SK-N-SH (cell line): ENCODE data around the gene PBXIP1. TPM values are rescaled to one million over a fixed set of nuclear protein-coding genes. Genes with fewer than 3 reads are reported as not detected.
"Not testable (repeated sequence)": the region's sequence is repeated elsewhere in the genome, so short reads cannot be mapped to it uniquely, and the experiment has no call there.

ENCODE experiments used
- CTCF ChIA-PET: fragments of 300-600, 350-600 bp; formaldehyde crosslinking; extraction: SDS; loops from one replicate; lab custom pipeline; 2021; lab: Yijun Ruan, JAX
- POLR2A ChIA-PET: fragments of 350-600 bp; sonication (Branson Sonifier 250); formaldehyde crosslinking; extraction: SDS; loops from one replicate; lab custom pipeline; 2020; ENCODE audit warnings: antibody characterized with exemption, inconsistent platforms; lab: Yijun Ruan, JAX
- DNase-seq: peaks from one replicate; pipeline ENCODE4 v3.0.0; 2012
- H2AFZ ChIP-seq: fragments of 200-600 bp; sonication (generic); 2 replicates; pipeline ENCODE4 v1.8.1; 2016; ENCODE audit warnings: antibody characterized with exemption, mild to moderate bottlenecking, low read depth
- H3F3A ChIP-seq: fragments of 200-600 bp; sonication (generic); replicated peaks from 2 replicates; pipeline ENCODE3; 2016; ENCODE audit warnings: antibody characterized with exemption, mild to moderate bottlenecking; ENCODE audit not compliant: insufficient read depth
- H3K27ac ChIP-seq, 2 experiments: fragments of 200-500 bp in 1 of 2; fragments of 200-600 bp in 1 of 2; sonication (Bioruptor generic) in 1 of 2; sonication (generic), shearing (Covaris generic) in 1 of 2; 2 replicates each; pipeline versions ENCODE4 v1.5.1 to v1.6.1; 2014 to 2016; ENCODE audit warnings: low read depth in 2 of 2, inconsistent platforms in 1 of 2, low read length in 1 of 2, mild to moderate bottlenecking in 1 of 2, mixed read lengths in 1 of 2
- H3K27me3 ChIP-seq: fragments of 200-600 bp; sonication (generic), shearing (Covaris generic); 2 replicates; pipeline ENCODE4 v1.6.1; 2016; ENCODE audit warnings: mixed run types; ENCODE audit not compliant: insufficient read depth
- H3K36me3 ChIP-seq, 2 experiments: fragments of 200-500 bp in 1 of 2; fragments of 200-600 bp in 1 of 2; sonication (Bioruptor generic) in 1 of 2; sonication (generic) in 1 of 2; replicated peaks in 1 of 2; 2 replicates each; pipeline versions ENCODE3 to v1.5.1; 2014 to 2016; ENCODE audit warnings: low read length in 1 of 2, mild to moderate bottlenecking in 1 of 2; ENCODE audit not compliant: insufficient read depth in 2 of 2, control insufficient read depth in 1 of 2
- H3K4me1 ChIP-seq, 2 experiments: fragments of 200-500 bp in 1 of 2; fragments of 200-600 bp in 1 of 2; sonication (Bioruptor generic) in 1 of 2; sonication (generic), shearing (Covaris generic) in 1 of 2; 2 replicates each; pipeline versions ENCODE4 v1.5.1 to v1.6.1; 2014 to 2016; ENCODE audit warnings: low read depth in 1 of 2, low read length in 1 of 2, mixed run types in 1 of 2; ENCODE audit not compliant: insufficient read depth in 2 of 2, control insufficient read depth in 1 of 2
- H3K4me2 ChIP-seq: fragments of 200-600 bp; sonication (generic), shearing (Covaris generic); 2 replicates; pipeline ENCODE4 v1.6.1; 2017; ENCODE audit warnings: mixed run types
- H3K4me3 ChIP-seq, 2 experiments: fragments of 200-500 bp in 1 of 2; fragments of 200-600 bp in 1 of 2; sonication (Bioruptor generic) in 1 of 2; sonication (generic), shearing (Covaris generic) in 1 of 2; 2 replicates each; pipeline versions ENCODE4 v1.5.1 to v1.8.1; 2014 to 2016; ENCODE audit warnings: low read depth in 2 of 2, inconsistent platforms in 1 of 2, low read length in 1 of 2, mild to moderate bottlenecking in 1 of 2, mixed read lengths in 1 of 2, moderate library complexity in 1 of 2
- H3K79me2 ChIP-seq: fragments of 200-600 bp; sonication (generic); 2 replicates; pipeline ENCODE4 v1.8.1; 2017; ENCODE audit warnings: mild to moderate bottlenecking; ENCODE audit not compliant: insufficient read depth
- H3K9ac ChIP-seq: fragments of 200-600 bp; sonication (generic); 2 replicates; pipeline ENCODE4 v1.6.1; 2017; ENCODE audit warnings: mixed run types
- H3K9me2 ChIP-seq: fragments of 200-600 bp; sonication (generic); 2 replicates; pipeline ENCODE4 v1.6.1; 2017; ENCODE audit warnings: mixed run types
- H3K9me3 ChIP-seq: fragments of 200-600 bp; sonication (generic); 2 replicates; pipeline ENCODE4 v1.6.1; 2017; ENCODE audit warnings: mixed run types, mild to moderate bottlenecking, moderate library complexity
- H4K20me1 ChIP-seq: fragments of 200-600 bp; sonication (generic); 2 replicates; pipeline ENCODE4 v1.6.1; 2017; ENCODE audit warnings: mild to moderate bottlenecking, mixed run types; ENCODE audit not compliant: insufficient read depth
- EP300 ChIP-seq, 2 experiments: IDR thresholded peaks; 2 replicates each; pipeline versions ENCODE4 v1.4.0 to v1.6.1; 2012; ENCODE audit warnings: borderline replicate concordance in 1 of 2, low read depth in 1 of 2, low read length in 1 of 2
- EZH2phosphoT487 ChIP-seq: fragments of 200-600 bp; sonication (generic); IDR thresholded peaks from 2 replicates; pipeline ENCODE4 v1.6.1; 2017; ENCODE audit warnings: low read depth, mixed run types, mild to moderate bottlenecking, antibody characterized with exemption, moderate library complexity, borderline replicate concordance
- FOXJ3 ChIP-seq: sonication (generic); formaldehyde crosslinking; IDR thresholded peaks from 2 replicates; pipeline ENCODE4 v1.5.1; 2020; ENCODE audit warnings: mild to moderate bottlenecking, missing genetic modification reagents
- FOXM1 ChIP-seq: IDR thresholded peaks from 2 replicates; pipeline ENCODE4 v1.4.0; 2012; ENCODE audit warnings: low read depth, mild to moderate bottlenecking
- MEF2A ChIP-seq: IDR thresholded peaks from 2 replicates; pipeline ENCODE4 v1.4.0; 2012; ENCODE audit warnings: low read depth, borderline replicate concordance
- NFIC ChIP-seq: IDR thresholded peaks from 2 replicates; pipeline ENCODE4 v1.4.0; 2012; ENCODE audit warnings: borderline replicate concordance
- POLR2AphosphoS5 ChIP-seq: IDR thresholded peaks from 2 replicates; pipeline ENCODE4 v1.6.1; 2012; ENCODE audit warnings: low read depth, low read length
- RAD21 ChIP-seq: IDR thresholded peaks from 2 replicates; pipeline ENCODE4 v1.6.1; 2012; ENCODE audit warnings: mild to moderate bottlenecking, low read length
- SMC3 ChIP-seq: IDR thresholded peaks from 2 replicates; pipeline ENCODE4 v1.6.1; 2012; ENCODE audit warnings: low read depth, low read length, improper control_type of control experiment
- WGBS: methylation state at CpG from one replicate; pipeline ENCODE4 v1.1.6; 2017; ENCODE audit warnings: low lambda C conversion rate; 5-methylcytosine and 5-hydroxymethylcytosine counted together
- polyA plus RNA-seq, 3 experiments: library from polyadenylated mRNA; depleted of rRNA; stranded (reverse); fragments of >200 nt; gene quantifications; 2 replicates each; pipeline ENCODE4 v1.2.3, GENCODE V29; 2012
- TF ChIP-seq, protein P1 (sequence below): IDR thresholded peaks from 2 replicates; pipeline ENCODE4 v1.6.1; 2012; ENCODE audit warnings: mild to moderate bottlenecking, low read depth, low read length, moderate library complexity
- TF ChIP-seq, protein P2 (sequence below): fragments of 200-600 bp; sonication (generic); IDR thresholded peaks from 2 replicates; pipeline ENCODE4 v1.6.1; 2017; ENCODE audit warnings: antibody characterized with exemption, mild to moderate bottlenecking, moderate library complexity
- TF ChIP-seq, protein P3 (sequence below): fragments of 150-350 bp; IDR thresholded peaks from 2 replicates; pipeline ENCODE4 v1.6.1; 2016; ENCODE audit warnings: mild to moderate bottlenecking, low read depth, low read length

Gene PBXIP1
- polyA plus RNA-seq, 1 of the 3 experiments (the other 2 are of a cell fraction): 55.9 TPM

DNA sequence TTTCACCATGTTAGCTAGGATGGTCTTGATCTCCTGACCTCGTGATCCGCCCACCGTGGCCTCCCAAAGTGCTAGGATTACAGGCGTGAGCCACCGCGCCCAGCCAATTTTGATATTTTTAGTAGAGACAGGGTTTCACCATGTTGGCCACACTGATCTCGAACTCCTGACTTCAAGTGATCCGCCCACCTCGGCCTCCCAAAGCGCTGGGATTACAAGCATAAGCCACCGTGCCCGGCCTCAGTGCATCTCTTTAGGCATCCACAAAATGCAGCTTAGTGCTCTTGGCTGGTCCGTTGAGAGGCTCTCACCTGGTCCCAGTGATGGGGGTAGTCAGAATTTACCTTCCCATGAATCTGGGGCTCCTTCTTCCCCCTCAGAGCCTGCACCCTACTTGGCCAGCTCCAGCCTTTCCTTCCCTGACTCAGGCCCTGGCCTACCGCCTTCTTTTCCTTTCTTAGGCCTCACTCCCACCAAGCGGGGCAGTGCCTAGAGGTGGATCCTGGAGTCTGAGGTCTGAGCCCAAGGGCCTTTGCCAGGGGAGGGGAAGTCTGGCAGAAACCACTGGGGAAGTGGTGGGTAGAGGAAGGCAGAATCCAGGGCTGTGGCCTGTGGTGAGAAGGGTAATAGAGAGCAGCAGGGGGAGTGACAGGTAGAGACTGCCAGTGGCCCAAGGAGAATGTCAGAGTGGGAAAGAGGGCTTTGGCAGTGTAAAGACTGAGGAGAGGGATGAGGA lies 41.2 kb upstream of the PBXIP1 start (continued):
- TF ChIP-seq FOXJ3 (CRISPR knock-in tag) (no peak), NFIC (no peak), MEF2A (no peak), RAD21 (no peak), EZH2phosphoT487 (no peak), FOXM1 (no peak), POLR2AphosphoS5 (no peak)
- TF ChIP-seq, protein P1, sequence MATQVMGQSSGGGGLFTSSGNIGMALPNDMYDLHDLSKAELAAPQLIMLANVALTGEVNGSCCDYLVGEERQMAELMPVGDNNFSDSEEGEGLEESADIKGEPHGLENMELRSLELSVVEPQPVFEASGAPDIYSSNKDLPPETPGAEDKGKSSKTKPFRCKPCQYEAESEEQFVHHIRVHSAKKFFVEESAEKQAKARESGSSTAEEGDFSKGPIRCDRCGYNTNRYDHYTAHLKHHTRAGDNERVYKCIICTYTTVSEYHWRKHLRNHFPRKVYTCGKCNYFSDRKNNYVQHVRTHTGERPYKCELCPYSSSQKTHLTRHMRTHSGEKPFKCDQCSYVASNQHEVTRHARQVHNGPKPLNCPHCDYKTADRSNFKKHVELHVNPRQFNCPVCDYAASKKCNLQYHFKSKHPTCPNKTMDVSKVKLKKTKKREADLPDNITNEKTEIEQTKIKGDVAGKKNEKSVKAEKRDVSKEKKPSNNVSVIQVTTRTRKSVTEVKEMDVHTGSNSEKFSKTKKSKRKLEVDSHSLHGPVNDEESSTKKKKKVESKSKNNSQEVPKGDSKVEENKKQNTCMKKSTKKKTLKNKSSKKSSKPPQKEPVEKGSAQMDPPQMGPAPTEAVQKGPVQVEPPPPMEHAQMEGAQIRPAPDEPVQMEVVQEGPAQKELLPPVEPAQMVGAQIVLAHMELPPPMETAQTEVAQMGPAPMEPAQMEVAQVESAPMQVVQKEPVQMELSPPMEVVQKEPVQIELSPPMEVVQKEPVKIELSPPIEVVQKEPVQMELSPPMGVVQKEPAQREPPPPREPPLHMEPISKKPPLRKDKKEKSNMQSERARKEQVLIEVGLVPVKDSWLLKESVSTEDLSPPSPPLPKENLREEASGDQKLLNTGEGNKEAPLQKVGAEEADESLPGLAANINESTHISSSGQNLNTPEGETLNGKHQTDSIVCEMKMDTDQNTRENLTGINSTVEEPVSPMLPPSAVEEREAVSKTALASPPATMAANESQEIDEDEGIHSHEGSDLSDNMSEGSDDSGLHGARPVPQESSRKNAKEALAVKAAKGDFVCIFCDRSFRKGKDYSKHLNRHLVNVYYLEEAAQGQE: no peak
- TF ChIP-seq, protein P2, sequence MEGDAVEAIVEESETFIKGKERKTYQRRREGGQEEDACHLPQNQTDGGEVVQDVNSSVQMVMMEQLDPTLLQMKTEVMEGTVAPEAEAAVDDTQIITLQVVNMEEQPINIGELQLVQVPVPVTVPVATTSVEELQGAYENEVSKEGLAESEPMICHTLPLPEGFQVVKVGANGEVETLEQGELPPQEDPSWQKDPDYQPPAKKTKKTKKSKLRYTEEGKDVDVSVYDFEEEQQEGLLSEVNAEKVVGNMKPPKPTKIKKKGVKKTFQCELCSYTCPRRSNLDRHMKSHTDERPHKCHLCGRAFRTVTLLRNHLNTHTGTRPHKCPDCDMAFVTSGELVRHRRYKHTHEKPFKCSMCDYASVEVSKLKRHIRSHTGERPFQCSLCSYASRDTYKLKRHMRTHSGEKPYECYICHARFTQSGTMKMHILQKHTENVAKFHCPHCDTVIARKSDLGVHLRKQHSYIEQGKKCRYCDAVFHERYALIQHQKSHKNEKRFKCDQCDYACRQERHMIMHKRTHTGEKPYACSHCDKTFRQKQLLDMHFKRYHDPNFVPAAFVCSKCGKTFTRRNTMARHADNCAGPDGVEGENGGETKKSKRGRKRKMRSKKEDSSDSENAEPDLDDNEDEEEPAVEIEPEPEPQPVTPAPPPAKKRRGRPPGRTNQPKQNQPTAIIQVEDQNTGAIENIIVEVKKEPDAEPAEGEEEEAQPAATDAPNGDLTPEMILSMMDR: no peak
- TF ChIP-seq, protein P3, sequence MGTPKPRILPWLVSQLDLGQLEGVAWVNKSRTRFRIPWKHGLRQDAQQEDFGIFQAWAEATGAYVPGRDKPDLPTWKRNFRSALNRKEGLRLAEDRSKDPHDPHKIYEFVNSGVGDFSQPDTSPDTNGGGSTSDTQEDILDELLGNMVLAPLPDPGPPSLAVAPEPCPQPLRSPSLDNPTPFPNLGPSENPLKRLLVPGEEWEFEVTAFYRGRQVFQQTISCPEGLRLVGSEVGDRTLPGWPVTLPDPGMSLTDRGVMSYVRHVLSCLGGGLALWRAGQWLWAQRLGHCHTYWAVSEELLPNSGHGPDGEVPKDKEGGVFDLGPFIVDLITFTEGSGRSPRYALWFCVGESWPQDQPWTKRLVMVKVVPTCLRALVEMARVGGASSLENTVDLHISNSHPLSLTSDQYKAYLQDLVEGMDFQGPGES: no peak

DNA sequence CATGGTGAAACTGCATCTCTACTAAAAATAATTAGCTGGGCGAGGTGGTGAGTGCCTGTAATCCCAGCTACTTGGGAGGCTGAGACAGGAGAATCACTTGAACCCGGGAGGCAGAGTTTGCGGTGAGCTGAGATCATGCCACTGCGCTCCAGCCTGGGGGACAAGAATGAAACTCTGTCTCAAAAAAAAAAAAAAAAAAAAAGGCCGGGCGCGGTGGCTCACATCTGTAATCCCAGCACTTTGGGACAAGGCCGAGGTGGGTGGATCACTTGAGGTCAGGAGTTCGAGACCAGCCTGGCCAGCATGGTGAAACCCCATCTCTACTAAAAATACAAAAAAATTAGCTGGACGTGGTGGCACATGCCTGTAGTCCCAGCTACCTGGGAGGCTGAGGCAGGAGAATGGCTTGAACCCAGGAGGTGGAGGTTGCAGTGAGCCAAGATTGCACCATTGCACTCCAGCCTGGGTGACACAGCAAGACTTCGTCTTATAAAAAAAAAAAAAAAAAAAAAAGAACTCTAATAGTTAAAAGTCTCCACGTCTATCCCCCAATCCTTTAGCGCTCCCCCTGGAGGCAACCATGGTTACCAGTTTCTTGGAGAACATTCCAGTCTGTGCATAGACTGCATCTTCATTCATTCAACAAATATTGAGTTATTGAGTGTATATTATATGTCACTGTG lies 39.5 kb upstream of the PBXIP1 start:
- CTCF ChIA-PET: interaction anchor here (0.7 to 14.0 kb wide), 15 partner anchors 19 to 326 kb away, joined by 3 to 640 read pairs (median 5); partner anchors contain the start of genes ADAM15, CKS1B, FLAD1 and PBXIP1
- WGBS: 69% methylated on average over 13 of the region's 13 CpGs
- peaks cover 14% of the 10 kb centered on the region for H3F3A ChIP-seq
- DNase-seq, H3K27me3 ChIP-seq, H3K36me3 ChIP-seq, H3K4me3 ChIP-seq, H3K9me2 ChIP-seq, H3K9ac ChIP-seq, H2AFZ ChIP-seq, H3K27ac ChIP-seq, H3K9me3 ChIP-seq, H3K79me2 ChIP-seq, H3K4me2 ChIP-seq, H4K20me1 ChIP-seq: not testable (repeated sequence)
- peaks cover 13 to 27% of the 10 kb centered on the region in 2 experiments for H3K4me1 ChIP-seq
- peak in 1 of 2 experiments; percentile 11; a peak in 1 of 4 replicates for TF ChIP-seq EP300 (IDR thresholded peaks at IDR 0.05; ENCODE audit: borderline replicate concordance in 1 of 2, low read depth in 1 of 2, low read length in 1 of 2)
- peak; percentile 39; the same call in 1 of the 2 replicates for TF ChIP-seq RAD21
- peak; percentile 23; the same call in 1 of the 2 replicates for TF ChIP-seq SMC3
- TF ChIP-seq, protein P2: peak; percentile 67
- POLR2A ChIA-PET: interaction anchor here (1.2 to 3.9 kb wide), 4 partner anchors 16 to 34 kb away, joined by 3 to 16 read pairs (median 5); partner anchors contain the start of genes PYGO2 and SHC1
